PC-3 (cell line): ENCODE results near the gene NPR2.

Experiments
- EZH2 ChIP-seq: fragments of 300-600 bp; sonication (generic); IDR thresholded peaks from one replicate; pipeline ENCODE4 v1.6.1; 2017; ENCODE audit warnings: antibody characterized with exemption, mild to moderate bottlenecking, low read length; ENCODE audit not compliant: unreplicated experiment
- EZH2phosphoT487 ChIP-seq: fragments of 300-600 bp; sonication (generic); IDR thresholded peaks from 2 replicates; pipeline ENCODE4 v1.6.1; 2018; ENCODE audit warnings: mild to moderate bottlenecking, antibody characterized with exemption, low read length, borderline replicate concordance
- TF ChIP-seq, protein P1 (sequence below): fragments of 300-600 bp; sonication (generic); conservative IDR thresholded peaks from 2 replicates; pipeline ENCODE4 v1.5.1; 2017; ENCODE audit warnings: antibody characterized with exemption, low read depth, mild to moderate bottlenecking, low read length

DNA sequence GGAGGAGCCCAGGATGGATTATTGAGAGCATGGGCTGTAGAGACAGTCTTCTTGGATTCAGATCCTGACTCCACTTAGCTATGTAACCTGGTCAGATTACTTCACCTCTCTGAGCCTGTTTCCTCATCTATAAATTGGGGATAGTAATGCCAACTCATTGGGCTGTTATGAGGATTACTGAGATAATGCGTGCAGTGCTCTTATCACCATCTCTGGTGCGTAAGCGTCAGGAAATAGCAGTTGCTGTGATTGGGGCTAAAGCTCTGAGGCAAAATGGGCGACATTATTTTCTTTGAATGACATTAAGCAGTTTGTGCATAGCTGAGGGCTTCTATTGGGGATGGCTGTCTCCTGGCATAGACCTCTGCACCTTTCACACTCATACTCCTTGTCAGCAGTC, 36.3 kb upstream of the NPR2 start:
- TF ChIP-seq, protein P1, sequence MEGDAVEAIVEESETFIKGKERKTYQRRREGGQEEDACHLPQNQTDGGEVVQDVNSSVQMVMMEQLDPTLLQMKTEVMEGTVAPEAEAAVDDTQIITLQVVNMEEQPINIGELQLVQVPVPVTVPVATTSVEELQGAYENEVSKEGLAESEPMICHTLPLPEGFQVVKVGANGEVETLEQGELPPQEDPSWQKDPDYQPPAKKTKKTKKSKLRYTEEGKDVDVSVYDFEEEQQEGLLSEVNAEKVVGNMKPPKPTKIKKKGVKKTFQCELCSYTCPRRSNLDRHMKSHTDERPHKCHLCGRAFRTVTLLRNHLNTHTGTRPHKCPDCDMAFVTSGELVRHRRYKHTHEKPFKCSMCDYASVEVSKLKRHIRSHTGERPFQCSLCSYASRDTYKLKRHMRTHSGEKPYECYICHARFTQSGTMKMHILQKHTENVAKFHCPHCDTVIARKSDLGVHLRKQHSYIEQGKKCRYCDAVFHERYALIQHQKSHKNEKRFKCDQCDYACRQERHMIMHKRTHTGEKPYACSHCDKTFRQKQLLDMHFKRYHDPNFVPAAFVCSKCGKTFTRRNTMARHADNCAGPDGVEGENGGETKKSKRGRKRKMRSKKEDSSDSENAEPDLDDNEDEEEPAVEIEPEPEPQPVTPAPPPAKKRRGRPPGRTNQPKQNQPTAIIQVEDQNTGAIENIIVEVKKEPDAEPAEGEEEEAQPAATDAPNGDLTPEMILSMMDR, result no peak
- no peak for TF ChIP-seq EZH2phosphoT487
- no peak for TF ChIP-seq EZH2
